Measurements from ENCODE around the gene RELA. TPM values are rescaled to one million over a fixed set of nuclear protein-coding genes. Genes with fewer than 3 reads are reported as not detected.
A peak's percentile ranks its signal among the peaks of the same experiment; 100 is the strongest.

Gene RELA
- polyA plus RNA-seq, 2 of the 4 experiments (the other 2 are of a cell fraction) = 28.9 to 55.1 TPM

DNA sequence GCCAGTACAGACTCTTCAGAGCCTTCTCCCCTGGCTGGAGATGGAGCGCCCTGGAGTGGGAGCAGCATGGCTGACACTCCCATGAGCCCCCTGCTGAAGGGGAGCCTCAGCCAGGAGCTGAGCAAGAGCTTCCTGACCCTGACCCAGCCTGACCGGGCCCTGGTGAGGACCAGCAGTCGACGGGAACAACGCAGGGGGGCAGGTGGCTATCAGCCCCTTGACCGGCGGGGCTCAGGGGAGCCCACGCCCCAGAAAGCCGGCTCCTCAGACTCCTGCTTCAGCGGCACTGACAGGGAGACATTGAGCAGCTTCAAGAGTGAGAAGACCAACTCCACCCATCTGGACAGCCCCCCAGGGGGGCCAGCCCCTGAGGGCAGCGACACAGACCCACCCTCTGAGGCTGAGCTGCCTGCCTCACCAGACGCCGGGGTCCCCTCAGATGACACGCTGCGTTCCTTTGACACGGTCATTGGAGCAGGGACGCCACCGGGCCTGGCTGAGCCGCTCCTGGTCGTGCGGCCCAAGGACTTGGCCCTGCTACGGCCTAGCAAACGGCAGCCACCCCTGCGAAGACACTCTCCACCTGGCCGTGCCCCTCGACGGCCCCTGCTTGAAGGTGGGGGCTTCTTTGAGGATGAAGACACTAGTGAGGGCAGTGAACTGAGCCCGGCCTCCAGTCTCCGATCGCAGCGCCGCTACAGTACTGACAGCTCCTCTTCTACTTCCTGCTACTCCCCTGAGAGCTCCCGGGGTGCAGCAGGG is 44.5 kb downstream of the RELA start:
- no peak overlapping the region for H3K4me2 ChIP-seq

GRCh38 chr11:65617136-65617850 is 45.4 kb downstream of the RELA start:
- POLR2A ChIA-PET = no interaction called here
- peak overlapping the region in 1 of 2 experiments; percentile 98; a peak in 1 of 6 replicates for H3K27ac ChIP-seq

More for the DNA sequence above, 44.5 kb downstream of the RELA start:
- WGBS (ENCODE audit: missing lambda C conversion rate) = 93% methylated on average over 18 of the region's 33 CpGs
- no peak for ATAC-seq
- no peak overlapping the region for H3K4me3 ChIP-seq
- no peak for FAIRE-seq
- DNase-seq (ENCODE audit: low read depth in 1 of 2, low spot score in 1 of 2) = no peak
- H3K27ac ChIP-seq = no peak overlapping the region
- TF ChIP-seq HEYL (CRISPR knock-in tag; IDR thresholded peaks at IDR 0.05) (no peak), GATA3 (IDR thresholded peaks at IDR 0.05; ENCODE audit: borderline replicate concordance) (no peak), FOSL2 (IDR thresholded peaks at IDR 0.05) (no peak), FOSL2 (CRISPR knock-in tag; IDR thresholded peaks at IDR 0.05) (no peak), SREBF2 (IDR thresholded peaks at IDR 0.05) (no peak), EHF (CRISPR knock-in tag; IDR thresholded peaks at IDR 0.05) (no peak), ZSCAN20 (CRISPR knock-in tag; IDR thresholded peaks at IDR 0.05) (no peak), HES2 (IDR thresholded peaks at IDR 0.05) (no peak), CHD4 (IDR thresholded peaks at IDR 0.05; ENCODE audit: borderline replicate concordance) (no peak), EHMT2 (IDR thresholded peaks at IDR 0.05; ENCODE audit: low read depth) (no peak), HOXA7 (CRISPR knock-in tag; IDR thresholded peaks at IDR 0.05) (no peak), MAFK (IDR thresholded peaks at IDR 0.05; ENCODE audit: partially characterized antibody) (no peak), CEBPB (IDR thresholded peaks at IDR 0.05) (no peak)
- ChIA-PET POLR2A (no interaction called here), CTCF (interaction anchor here (0.6 to 1.7 kb wide), 7 partner anchors 8 to 696 kb away, joined by 3 to 17 read pairs (median 3); no protein-coding TSS in a partner anchor)
- no peaks in the 10 kb centered on the region for H3K9me3 ChIP-seq
- H3K4me1 ChIP-seq = peaks cover 12% of the 10 kb centered on the region; the same call in 2 of the 3 replicates

DNA sequence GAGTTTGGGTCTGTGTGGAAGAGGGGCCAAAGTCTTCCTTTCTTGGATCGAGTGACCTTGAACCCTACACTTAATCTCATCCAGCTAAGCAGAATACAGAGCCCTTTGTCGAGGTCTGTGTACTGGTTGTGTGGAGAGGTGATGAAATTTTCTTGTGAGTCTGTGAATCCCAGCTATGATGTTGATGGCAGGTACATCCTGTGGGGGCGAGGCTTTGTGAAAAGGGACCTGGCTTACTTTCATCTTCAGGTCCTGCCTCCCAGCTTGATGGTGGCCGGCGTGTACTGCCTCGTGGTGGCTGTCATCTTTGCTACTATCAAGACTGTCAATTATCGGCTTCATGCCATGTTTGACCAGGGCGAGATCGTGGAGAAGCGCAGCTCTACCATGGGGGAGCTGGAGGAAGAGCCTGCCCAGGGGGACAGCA is 46.1 kb downstream of the RELA start:
- Histone ChIP-seq H3K9me3 (no peaks in the 10 kb centered on the region), H3K27ac (peak overlapping the region; percentile 86 to 98), H3K4me3 (peak overlapping the region; percentile 87), H3K4me1 (peaks cover 28% of the 10 kb centered on the region), H3K4me2 (peak overlapping the region; percentile 98)
- CTCF ChIA-PET = interaction anchor here (1.0 to 1.7 kb wide), 5 partner anchors 10 to 406 kb away, joined by 3 to 17 read pairs (median 4); no protein-coding TSS in a partner anchor
- ATAC-seq (no peak), FAIRE-seq (no peak), DNase-seq (ENCODE audit: low read depth in 1 of 2, low spot score in 1 of 2) (no peak)
- POLR2A ChIA-PET = no interaction called here
- 59% methylated on average over 9 of the region's 10 CpGs for WGBS (ENCODE audit: missing lambda C conversion rate)
- TF ChIP-seq HES2 (IDR thresholded peaks at IDR 0.05) (no peak), KDM1A (IDR thresholded peaks at IDR 0.05; ENCODE audit: low read depth) (no peak), CBX2 (IDR thresholded peaks at IDR 0.05; ENCODE audit: borderline replicate concordance, low read depth) (no peak), FOSB (CRISPR knock-in tag; IDR thresholded peaks at IDR 0.05) (no peak), CTCF (IDR thresholded peaks at IDR 0.05) (no peak), E2F6 (IDR thresholded peaks at IDR 0.05; ENCODE audit: borderline replicate concordance, low read depth) (no peak), SMC3 (IDR thresholded peaks at IDR 0.05) (no peak), HOXA7 (CRISPR knock-in tag; IDR thresholded peaks at IDR 0.05) (no peak), EHF (CRISPR knock-in tag; IDR thresholded peaks at IDR 0.05) (no peak)
- TF ChIP-seq, protein P1, sequence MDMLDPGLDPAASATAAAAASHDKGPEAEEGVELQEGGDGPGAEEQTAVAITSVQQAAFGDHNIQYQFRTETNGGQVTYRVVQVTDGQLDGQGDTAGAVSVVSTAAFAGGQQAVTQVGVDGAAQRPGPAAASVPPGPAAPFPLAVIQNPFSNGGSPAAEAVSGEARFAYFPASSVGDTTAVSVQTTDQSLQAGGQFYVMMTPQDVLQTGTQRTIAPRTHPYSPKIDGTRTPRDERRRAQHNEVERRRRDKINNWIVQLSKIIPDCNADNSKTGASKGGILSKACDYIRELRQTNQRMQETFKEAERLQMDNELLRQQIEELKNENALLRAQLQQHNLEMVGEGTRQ (IDR thresholded peaks at IDR 0.05) = no peak
- TF ChIP-seq, protein P2, sequence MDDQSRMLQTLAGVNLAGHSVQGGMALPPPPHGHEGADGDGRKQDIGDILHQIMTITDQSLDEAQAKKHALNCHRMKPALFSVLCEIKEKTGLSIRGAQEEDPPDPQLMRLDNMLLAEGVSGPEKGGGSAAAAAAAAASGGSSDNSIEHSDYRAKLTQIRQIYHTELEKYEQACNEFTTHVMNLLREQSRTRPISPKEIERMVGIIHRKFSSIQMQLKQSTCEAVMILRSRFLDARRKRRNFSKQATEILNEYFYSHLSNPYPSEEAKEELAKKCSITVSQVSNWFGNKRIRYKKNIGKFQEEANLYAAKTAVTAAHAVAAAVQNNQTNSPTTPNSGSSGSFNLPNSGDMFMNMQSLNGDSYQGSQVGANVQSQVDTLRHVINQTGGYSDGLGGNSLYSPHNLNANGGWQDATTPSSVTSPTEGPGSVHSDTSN (IDR thresholded peaks at IDR 0.05) = no peak

More at GRCh38 chr11:65617136-65617850, 45.4 kb downstream of the RELA start:
- Histone ChIP-seq H3K4me3 (peak overlapping the region; percentile 87; the same call in 2 of the 3 replicates), H3K4me1 (peaks cover 21% of the 10 kb centered on the region), H3K4me2 (peak overlapping the region; percentile 98), H3K9me3 (no peaks in the 10 kb centered on the region)
- TF ChIP-seq EHF (CRISPR knock-in tag; IDR thresholded peaks at IDR 0.05) (no peak), EHMT2 (IDR thresholded peaks at IDR 0.05; ENCODE audit: low read depth) (no peak), E2F6 (IDR thresholded peaks at IDR 0.05; ENCODE audit: borderline replicate concordance, low read depth) (no peak)
- ATAC-seq = no peak
- 89% methylated on average over 17 of the region's 17 CpGs for WGBS (ENCODE audit: missing lambda C conversion rate)
- no peak for FAIRE-seq
- no peak for DNase-seq (ENCODE audit: low read depth in 1 of 2, low spot score in 1 of 2)
- CTCF ChIA-PET = interaction anchor here (0.6 to 1.7 kb wide), 8 partner anchors 9 to 695 kb away, joined by 3 to 17 read pairs (median 4); no protein-coding TSS in a partner anchor
